ENCODE results near the gene AMT. TPM values are rescaled to one million over a fixed set of nuclear protein-coding genes. Genes with fewer than 3 reads are reported as not detected.
"Not testable (repeated sequence)": the region's sequence is repeated elsewhere in the genome, so short reads cannot be mapped to it uniquely, and the experiment has no call there.

The AMT gene
- polyA plus RNA-seq, 3 donors = 37.6 to 48.9 (median 40.4) TPM

- DNase-seq (ENCODE audit: extremely low read depth in 1 of 11, low read depth in 9 of 11, low spot score in 4 of 11) = no peak
Observed at GRCh38 chr3:49410066-49410845, 12.0 kb downstream of the AMT start.

GRCh38 chr3:49406571-49407565, 15.4 kb downstream of the AMT start:
- DNase-seq (ENCODE audit: extremely low read depth in 1 of 11, low read depth in 9 of 11, low spot score in 4 of 11) = no peak

- not testable (repeated sequence) for DNase-seq (ENCODE audit: extremely low read depth in 1 of 11, low read depth in 9 of 11, low spot score in 4 of 11)
Observed at GRCh38 chr3:49405570-49405969, 16.7 kb downstream of the AMT start.

- DNase-seq (ENCODE audit: extremely low read depth in 1 of 11, low read depth in 9 of 11, low spot score in 4 of 11) = no peak
Observed at GRCh38 chr3:49403891-49404290, 18.4 kb downstream of the AMT start.

GRCh38 chr3:49401766-49402165, 20.5 kb downstream of the AMT start:
- DNase-seq (ENCODE audit: extremely low read depth in 1 of 11, low read depth in 9 of 11, low spot score in 4 of 11) = no peak

GRCh38 chr3:49399461-49399860, 22.8 kb downstream of the AMT start:
- DNase-seq (ENCODE audit: extremely low read depth in 1 of 11, low read depth in 9 of 11, low spot score in 4 of 11) = no peak

GRCh38 chr3:49397470-49397869, 24.8 kb downstream of the AMT start:
- peak in 1 of 11 donors; percentile 22 for DNase-seq (ENCODE audit: extremely low read depth in 1 of 11, low read depth in 9 of 11, low spot score in 4 of 11)

GRCh38 chr3:49391310-49391709, 31.0 kb downstream of the AMT start:
- not testable (repeated sequence) for DNase-seq (ENCODE audit: extremely low read depth in 1 of 11, low read depth in 9 of 11, low spot score in 4 of 11)

- no peak for DNase-seq (ENCODE audit: extremely low read depth in 1 of 11, low read depth in 9 of 11, low spot score in 4 of 11)
Observed at GRCh38 chr3:49389297-49389696, 33.0 kb downstream of the AMT start.

- DNase-seq (ENCODE audit: extremely low read depth in 1 of 11, low read depth in 9 of 11, low spot score in 4 of 11) = no peak
Observed at GRCh38 chr3:49388289-49388820, 33.9 kb downstream of the AMT start.

GRCh38 chr3:49387721-49388120, 34.6 kb downstream of the AMT start:
- DNase-seq (ENCODE audit: extremely low read depth in 1 of 11, low read depth in 9 of 11, low spot score in 4 of 11) = no peak

GRCh38 chr3:49386056-49386756, 36.1 kb downstream of the AMT start:
- DNase-seq (ENCODE audit: extremely low read depth in 1 of 11, low read depth in 9 of 11, low spot score in 4 of 11) = no peak

- DNase-seq (ENCODE audit: extremely low read depth in 1 of 11, low read depth in 9 of 11, low spot score in 4 of 11) = no peak
Observed at GRCh38 chr3:49385617-49386016, 36.7 kb downstream of the AMT start.

GRCh38 chr3:49383387-49383786, 38.9 kb downstream of the AMT start:
- no peak for DNase-seq (ENCODE audit: extremely low read depth in 1 of 11, low read depth in 9 of 11, low spot score in 4 of 11)

GRCh38 chr3:49378249-49378895, 43.9 kb downstream of the AMT start:
- DNase-seq (ENCODE audit: extremely low read depth in 1 of 11, low read depth in 9 of 11, low spot score in 4 of 11) = no peak

GRCh38 chr3:49377483-49377882, 44.8 kb downstream of the AMT start:
- no peak for DNase-seq (ENCODE audit: extremely low read depth in 1 of 11, low read depth in 9 of 11, low spot score in 4 of 11)

- no peak for DNase-seq (ENCODE audit: extremely low read depth in 1 of 11, low read depth in 9 of 11, low spot score in 4 of 11)
Observed at GRCh38 chr3:49371946-49372345, 50.3 kb downstream of the AMT start.

GRCh38 chr3:49370585-49371290, 51.5 kb downstream of the AMT start:
- no peak for DNase-seq (ENCODE audit: extremely low read depth in 1 of 11, low read depth in 9 of 11, low spot score in 4 of 11)
